HEK293T (cell line): Measurements from ENCODE around the gene SNX20.

ENCODE experiments used
- BHLHE40 ChIP-seq: fragments of 450-650 bp; IDR thresholded peaks from 2 replicates; pipeline ENCODE4 v1.6.1; 2016; ENCODE audit warnings: mild to moderate bottlenecking, moderate library complexity, borderline replicate concordance
- FOXA1 ChIP-seq: fragments of 450-650 bp; IDR thresholded peaks from 2 replicates; pipeline ENCODE4 v1.6.1; 2016; ENCODE audit warnings: mild to moderate bottlenecking
- FOXK2 ChIP-seq: fragments of 450-650 bp; IDR thresholded peaks from 2 replicates; pipeline ENCODE4 v1.6.1; 2016; ENCODE audit warnings: mild to moderate bottlenecking
- FOXM1 ChIP-seq: fragments of 450-650 bp; IDR thresholded peaks from 2 replicates; pipeline ENCODE4 v1.6.1; 2017; ENCODE audit warnings: mild to moderate bottlenecking, borderline replicate concordance
- HDGF ChIP-seq: fragments of 450-650 bp; IDR thresholded peaks from 2 replicates; pipeline ENCODE4 v1.6.1; 2017; ENCODE audit warnings: antibody characterized with exemption, borderline replicate concordance
- L3MBTL2 ChIP-seq: fragments of 450-650 bp; conservative IDR thresholded peaks from 2 replicates; pipeline ENCODE4 v1.6.1; 2016; ENCODE audit warnings: mild to moderate bottlenecking
- NFRKB ChIP-seq: fragments of 450-650 bp; IDR thresholded peaks from 2 replicates; pipeline ENCODE4 v1.6.1; 2016; ENCODE audit warnings: mild to moderate bottlenecking, moderate library complexity
- PKNOX1 ChIP-seq: fragments of 450-650 bp; IDR thresholded peaks from 2 replicates; pipeline ENCODE4 v1.6.1; 2016
- SP1 ChIP-seq: fragments of 450-650 bp; IDR thresholded peaks from 2 replicates; pipeline ENCODE4 v1.6.1; 2017
- SUZ12 ChIP-seq: fragments of 450-650 bp; IDR thresholded peaks from 2 replicates; pipeline ENCODE4 v1.6.1; 2016; ENCODE audit warnings: mild to moderate bottlenecking
- TARDBP ChIP-seq: fragments of 450-650 bp; IDR thresholded peaks from 2 replicates; pipeline ENCODE4 v1.6.1; 2016
- ZNF384 ChIP-seq: fragments of 450-650 bp; IDR thresholded peaks from 2 replicates; pipeline ENCODE4 v1.6.1; 2016

- TF ChIP-seq SUZ12 (no peak), BHLHE40 (no peak), FOXK2 (no peak), ZNF384 (no peak), HDGF (no peak), L3MBTL2 (no peak), SP1 (no peak), NFRKB (no peak), FOXA1 (no peak), FOXM1 (no peak), TARDBP (no peak), PKNOX1 (no peak)
Measured at GRCh38 chr16:50692999-50693781, 12.1 kb upstream of the SNX20 start, which contains the start of gene NOD2.
